CD4-positive, alpha-beta T cell treated with Interleukin-1 beta for 1 hour (primary cell): ENCODE results near the gene PMP22.
"Not testable (repeated sequence)": the region's sequence is repeated elsewhere in the genome, so short reads cannot be mapped to it uniquely, and the experiment has no call there.

ENCODE experiments used
- DNase-seq, 2 donors: peaks; one replicate each; pipeline ENCODE4 v3.0.0-alpha.2; 2020 to 2022

The PMP22 gene

DNA sequence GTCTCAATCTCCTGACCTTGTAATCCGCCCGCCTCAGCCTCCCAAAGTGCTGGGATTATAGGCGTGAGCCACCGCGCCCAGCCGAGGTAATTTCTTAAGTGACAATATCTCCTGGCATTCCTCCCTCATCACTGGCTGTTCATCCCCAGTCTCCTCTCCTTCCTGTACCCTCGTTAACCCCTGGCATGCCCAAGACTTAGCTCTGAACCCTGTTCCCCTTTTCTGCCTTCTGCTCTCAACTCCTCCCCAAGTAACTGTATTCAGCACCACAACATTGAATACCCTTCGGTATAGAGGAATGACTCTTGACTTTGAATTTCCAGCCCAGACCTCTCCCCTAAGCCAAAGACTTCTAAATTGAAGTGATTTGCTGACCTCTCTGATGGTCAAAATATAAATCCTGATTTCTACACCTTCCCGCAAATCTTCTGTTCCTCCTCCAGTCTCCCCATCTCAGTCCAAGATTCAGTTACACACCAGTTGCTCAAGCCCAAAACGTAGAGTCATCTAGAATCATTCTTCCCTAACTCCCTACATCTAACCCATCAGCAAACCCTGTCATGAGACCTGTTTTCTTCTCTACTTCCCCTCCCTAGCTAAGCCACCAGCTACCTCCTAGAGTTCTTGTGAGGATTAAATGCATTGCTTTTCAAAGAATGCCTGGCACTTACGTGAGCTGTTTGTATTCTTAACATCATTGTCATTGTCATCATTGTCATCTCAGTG is 14.8 kb downstream of the PMP22 start:
- DNase-seq, result no peak

DNA sequence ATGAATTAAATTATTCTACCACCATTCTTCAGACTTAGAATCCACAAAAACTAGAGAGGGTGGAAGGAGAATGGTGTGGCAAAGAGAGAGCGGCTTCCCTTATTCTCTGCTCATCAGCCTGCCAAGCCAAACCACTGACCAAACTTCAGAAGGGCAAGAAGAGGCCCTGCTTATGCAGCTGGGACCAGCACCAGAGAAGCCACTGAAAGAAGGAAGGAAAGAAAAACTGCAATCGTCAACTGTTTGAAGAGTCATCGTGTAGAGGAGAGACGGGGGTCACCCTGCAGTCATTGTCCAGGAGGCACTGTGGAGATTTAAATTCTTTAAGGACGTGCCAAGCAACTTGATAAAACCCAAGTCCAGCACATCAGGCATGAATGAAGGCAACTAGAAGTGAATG is 15.6 kb downstream of the PMP22 start:
- DNase-seq, result no peak

DNA sequence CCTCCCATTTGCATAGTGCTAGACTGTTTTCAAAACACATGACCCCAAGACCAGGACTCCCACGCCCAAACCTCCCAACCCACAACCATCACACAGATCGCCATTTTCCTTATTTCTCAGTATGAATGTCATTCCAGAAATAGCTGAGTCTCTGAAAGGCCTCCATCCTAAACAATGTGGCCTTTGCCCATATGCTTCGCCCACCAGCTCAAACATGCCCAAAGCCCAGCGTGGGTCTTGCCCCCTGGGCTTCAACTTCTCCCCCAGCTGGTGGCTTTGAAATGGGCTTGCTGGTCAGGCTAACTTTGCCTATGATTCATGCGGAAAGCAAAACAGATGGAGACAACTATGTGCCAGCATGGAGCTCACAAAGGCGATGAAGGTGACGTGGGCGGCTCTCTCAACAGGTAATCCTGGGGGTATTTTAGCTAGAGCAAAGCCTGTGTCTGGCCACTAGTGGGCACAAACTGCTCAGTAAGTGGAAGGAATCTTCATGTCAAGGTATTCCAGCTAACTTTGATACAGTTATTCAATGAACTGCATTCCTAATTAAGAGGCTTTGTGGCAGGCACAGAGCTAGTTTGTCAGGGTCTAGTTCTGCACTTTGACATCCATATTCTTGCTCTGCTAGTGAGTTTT is 17.1 kb downstream of the PMP22 start:
- no peak for DNase-seq

DNA sequence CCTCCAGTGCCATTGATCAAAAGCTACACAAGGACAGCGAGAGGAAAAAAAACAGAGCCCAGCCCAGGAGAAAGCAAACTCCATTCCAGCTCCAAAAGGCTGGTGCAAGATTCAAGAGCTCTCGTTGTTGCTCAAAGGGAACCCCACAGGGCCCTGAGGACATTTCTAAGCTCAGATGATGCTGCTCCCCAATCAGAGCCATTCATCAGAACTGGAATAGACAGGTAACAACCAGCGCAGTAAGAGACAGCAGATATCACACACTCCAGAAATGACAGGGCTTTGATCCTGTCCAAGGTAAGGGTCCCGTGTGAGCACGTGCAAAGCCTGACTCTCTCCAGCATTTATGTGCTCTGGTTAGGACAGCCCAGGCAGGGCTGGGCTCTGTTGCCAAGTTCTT is 20.1 kb downstream of the PMP22 start:
- no peak for DNase-seq

DNA sequence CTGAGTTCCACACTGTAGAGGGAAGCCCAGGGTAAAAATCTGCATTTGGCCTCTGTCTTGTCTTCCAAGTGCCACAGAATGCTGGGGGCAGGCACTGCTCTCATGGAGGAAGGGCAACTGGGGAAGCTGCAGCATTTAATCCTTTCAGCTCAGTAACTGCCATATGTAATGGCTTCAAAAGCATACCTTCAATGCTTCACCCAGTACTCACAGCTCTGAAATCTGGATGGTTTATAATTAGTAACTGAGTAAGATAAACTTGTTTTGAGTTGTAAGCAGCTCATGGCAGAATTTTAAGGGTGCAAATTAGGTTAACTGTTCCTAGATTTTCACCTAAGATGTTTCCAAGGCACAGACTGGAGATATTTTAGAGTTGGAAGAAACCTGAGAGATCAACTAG is 24.5 kb downstream of the PMP22 start:
- no peak for DNase-seq

GRCh38 chr17:15239491-15239890 is 25.6 kb downstream of the PMP22 start:
- no peak for DNase-seq

DNA sequence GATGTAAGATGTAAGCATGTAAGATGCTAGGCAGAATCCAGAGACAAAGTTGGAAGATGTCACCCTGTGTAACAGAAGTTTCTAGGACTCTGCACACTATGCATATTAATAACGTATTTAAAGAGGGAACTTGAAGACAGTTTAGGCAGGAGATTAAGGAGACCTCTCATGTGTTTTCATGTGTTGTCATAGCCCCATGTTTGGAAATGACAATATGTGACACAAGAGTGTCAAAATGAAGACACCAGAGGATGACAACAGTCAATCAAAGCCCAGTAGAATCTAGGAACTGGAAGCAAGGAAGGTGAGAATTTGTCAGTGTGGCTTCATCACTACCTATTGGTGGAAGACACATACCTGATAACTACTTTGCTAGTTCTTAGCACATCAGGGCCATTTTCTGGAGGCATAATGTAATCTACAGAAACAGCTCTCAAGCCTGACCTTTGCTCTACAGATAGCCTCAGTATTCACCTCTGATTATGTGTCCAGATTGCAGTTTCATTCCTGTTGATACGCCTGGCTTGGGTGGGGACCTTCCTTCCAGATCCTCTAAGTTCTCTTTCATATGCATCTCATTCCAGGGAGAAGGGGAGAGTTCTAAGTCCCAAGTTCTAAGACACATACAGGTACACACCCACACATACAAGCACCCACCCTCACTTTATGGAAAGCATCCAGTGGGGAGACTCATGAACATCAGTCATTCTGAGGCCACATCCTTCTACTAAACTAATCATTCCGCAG is 26.3 kb downstream of the PMP22 start:
- DNase-seq, result no peak

- no peak for DNase-seq
Observed at GRCh38 chr17:15238057-15238456, 27.1 kb downstream of the PMP22 start.

GRCh38 chr17:15237106-15237425 is 28.1 kb downstream of the PMP22 start:
- DNase-seq, result no peak

DNA sequence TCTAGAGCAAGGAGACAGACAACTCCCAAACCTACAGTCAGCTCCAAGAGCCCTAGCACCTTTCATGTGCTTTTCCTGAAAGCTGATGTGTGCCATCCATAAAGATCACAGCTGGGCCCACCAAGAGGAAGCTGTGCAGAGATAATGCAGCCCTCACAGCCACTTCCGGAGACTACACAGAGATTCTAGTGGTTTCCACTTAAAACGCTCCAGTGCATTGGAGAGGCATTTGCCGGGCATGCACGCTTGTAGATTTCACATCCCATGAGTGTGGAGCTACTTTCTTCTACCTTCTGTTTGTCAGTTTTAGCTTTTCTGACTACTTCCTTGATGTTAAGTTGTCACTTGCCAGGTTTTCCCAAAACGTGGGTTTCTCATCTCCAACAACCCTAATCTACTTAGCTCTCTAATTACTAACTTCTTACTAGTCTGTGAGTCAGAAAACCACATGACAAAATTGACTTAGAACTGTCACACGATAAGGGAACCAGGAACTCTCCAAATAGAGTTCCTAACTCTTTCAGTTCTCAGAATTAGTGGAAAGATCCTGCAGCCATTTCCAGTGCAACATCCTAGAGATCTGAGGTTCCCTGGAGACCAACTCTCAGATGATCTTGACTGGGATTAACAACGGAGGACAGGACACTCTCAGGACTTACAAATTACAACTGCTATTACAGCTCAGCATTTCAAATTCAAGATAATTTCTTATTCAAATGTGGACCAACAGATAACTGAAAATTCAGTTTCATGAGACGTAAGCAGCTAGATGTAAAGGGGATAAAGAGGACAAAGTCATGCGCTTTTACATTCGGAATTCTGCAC is 28.6 kb downstream of the PMP22 start:
- DNase-seq, result no peak

GRCh38 chr17:15233971-15234370 is 31.2 kb downstream of the PMP22 start:
- no peak for DNase-seq

DNA sequence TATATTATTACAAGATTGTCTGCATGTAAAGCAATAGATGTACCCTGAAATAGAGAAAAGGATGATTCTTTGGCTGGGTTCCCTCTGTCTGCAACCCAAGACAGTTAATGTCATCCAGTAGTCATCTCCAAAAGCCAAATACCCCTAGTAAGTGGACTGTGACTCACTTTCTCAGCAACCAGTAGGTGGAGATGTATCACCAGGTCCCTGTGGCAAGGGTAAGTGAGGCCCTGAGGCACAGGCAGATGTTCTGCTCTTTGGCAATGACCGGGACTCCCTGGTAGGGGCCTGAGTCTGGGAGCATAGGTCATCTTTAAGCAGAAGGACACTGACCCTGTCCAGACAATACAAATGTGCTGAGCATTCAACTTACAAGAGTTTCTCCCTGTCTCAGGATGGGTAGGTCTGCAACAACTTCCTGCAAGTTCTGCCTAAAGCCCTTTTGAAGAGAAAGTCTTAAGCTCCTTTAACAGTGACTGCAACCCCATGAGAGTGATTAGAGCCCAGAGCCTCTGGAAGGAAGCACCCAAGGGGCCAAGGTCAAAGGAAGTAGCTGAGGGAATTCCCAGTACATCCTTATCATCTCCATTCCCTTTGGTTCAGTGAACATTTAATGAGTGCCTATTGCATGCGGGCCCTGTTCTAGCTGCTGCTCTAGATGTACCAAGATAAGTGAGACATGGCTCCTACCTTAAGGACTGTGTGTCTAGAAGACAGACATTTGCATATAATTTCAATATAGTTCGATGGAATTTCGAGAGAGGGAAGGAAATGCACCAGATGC is 31.9 kb downstream of the PMP22 start:
- DNase-seq, result peak in 1 of 2 donors; percentile 12

DNA sequence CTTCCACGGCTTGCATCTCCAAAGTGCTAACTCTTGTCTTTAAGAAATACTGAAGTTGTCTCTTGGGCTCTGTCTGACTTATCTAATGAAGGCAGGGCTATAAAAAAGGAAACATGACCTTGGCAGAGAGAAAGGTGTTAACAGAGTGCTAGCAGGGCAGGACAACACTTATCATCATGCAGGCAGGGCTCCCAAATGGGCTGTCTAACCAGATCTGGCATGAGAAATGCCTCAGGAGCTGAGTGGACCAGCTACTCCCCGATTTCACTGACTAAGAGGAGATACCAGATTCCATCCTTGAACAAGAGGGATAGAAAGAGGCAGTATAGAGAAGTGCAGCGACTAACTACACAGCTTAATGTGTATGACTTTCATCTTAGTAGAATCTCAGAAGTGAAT is 32.6 kb downstream of the PMP22 start:
- DNase-seq, result no peak

- no peak for DNase-seq
Observed at GRCh38 chr17:15231851-15232516, 33.1 kb downstream of the PMP22 start.

- DNase-seq, result no peak
Observed at GRCh38 chr17:15230866-15231265, 34.3 kb downstream of the PMP22 start.

DNA sequence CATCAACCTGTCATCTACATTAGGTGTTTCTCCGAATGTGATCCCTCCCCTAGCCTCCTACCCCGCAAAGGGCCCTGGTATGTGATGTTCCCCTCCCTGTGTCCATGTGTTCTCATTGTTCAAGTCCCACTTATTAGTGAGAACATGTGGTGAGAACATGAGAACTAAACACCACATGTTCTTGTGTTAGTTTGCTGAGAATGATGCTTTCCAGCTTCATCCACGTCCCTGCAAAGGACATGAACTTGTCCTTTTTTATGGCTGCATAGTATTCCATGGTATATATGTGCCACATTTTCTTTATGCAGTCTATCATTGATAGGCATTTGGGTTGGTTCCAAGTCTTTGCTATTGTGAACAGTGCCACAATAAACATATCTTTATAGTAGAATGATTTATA is 43.3 kb downstream of the PMP22 start:
- not testable (repeated sequence) for DNase-seq

DNA sequence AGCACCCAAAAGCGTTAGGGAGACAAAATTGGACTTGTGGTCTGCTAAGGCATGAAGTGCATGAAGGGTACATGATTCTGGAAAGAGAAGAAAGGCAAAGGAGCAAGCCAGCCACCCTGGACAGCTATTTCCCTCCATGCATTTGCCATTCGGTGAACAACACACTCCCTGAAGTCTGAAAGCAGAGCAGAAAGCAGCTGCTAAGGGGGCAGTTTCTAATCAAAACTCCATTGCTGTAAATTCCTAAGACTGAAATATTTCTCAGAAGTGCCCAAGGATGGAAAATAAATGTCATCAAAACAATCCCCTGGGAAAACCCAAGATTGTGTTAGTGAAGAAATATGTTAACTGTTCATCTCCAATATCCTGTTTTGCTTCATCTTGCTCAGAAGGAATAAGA is 44.3 kb downstream of the PMP22 start:
- DNase-seq, result no peak

DNA sequence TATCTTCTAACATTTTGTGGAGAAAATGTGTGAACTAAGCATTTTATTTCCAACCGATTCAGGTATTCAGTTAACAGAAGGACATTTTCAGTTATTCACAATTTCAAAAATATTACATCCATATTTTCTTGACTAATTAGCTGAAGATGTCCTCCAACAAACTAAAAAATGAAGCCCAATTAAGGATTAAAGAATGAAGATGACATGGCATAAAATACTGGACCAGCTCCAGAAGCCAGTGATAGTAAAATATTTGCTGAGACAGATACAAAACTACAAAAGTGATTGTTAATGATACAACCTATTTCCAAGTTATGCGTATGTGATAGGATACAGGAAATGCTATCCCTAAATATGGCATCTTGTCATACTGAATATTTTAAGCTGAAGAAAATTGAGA is 48.6 kb downstream of the PMP22 start:
- DNase-seq, result no peak

DNA sequence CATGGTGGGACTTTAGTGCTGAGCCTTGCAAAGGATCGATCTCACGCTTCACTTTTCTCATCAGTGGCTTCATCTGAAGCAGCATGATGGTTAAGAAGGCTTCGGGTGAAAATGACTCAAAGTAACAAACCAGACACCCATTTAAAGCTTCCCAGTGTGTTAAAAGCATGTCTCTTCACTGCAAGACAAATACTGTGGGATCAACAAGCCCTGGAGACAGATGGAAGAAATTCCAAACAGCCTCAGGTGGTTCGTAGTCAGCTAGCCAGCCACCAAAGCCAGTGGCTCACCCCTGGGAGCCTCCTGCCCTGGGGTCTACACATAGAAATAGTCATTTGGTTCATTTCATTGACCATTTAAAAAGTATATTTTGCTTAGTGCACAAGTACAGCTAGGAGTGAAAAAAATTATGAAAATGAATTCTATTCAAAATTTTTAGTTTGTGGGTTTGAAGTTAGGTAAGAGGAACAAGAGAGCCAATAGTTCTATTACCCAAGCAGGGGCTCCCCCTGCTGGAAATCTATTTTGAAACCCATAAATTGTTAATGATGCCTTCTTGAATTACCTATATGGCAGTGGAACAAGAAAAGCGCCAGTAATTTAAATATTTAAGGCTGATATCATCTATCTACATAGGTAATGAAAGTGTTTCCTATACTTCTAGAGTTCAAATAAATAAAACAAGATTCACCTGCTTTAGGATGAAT is 51.6 kb downstream of the PMP22 start:
- DNase-seq, result no peak

- no peak for DNase-seq
Observed at GRCh38 chr17:15210247-15210646, 54.9 kb downstream of the PMP22 start.

DNA sequence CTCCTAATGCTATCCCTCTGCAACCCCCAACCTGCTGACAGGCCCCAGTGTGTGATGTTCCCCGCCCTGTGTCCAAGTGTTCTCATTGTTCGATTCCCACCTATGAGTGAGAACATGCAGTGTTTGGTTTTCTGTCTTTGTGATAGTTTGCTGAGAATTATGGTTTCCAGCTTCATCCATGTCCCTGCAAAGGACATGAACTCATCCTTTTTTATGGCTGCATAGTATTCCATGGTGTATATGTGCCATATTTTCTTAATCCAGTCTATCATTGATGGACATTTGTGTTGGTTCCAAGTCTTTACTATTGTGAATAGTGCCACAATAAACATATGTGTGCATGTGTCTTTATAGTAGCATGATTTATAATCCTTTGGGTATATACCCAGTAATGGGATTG is 62.1 kb downstream of the PMP22 start:
- DNase-seq, result not testable (repeated sequence)
